G401 (cell line): Measurements from ENCODE around the gene CYP2R1. TPM values are rescaled to one million over a fixed set of nuclear protein-coding genes. Genes with fewer than 3 reads are reported as not detected.

Source experiments
- DNase-seq: peaks from one replicate; pipeline ENCODE4 v3.0.0-alpha.2; 2015; ENCODE audit warnings: low spot score
- in situ Hi-C: cut with HindIII; loops from 2 replicates; pipeline ENCODE4 v1.10.0; 2016; ENCODE audit warnings: low sequenced_read_pairs, mixed read lengths
- total RNA-seq: library from RNA; depleted of rRNA; stranded (reverse); fragments of >200 nt; shearing (Covaris generic); gene quantifications from 2 replicates; pipeline ENCODE4 v1.2.3, GENCODE V29; 2014; rRNA removed

The CYP2R1 gene
- total RNA-seq = 9.7 and 26.9 TPM in 2 replicates

- in situ Hi-C loops = no loop called here
- DNase-seq = peak; percentile 96
Observed at GRCh38 chr11:14892036-14892556, at the start of gene CYP2R1. Gene CYP2R1 (minus strand): TSS chr11:14892231. CDS start chr11:14892205, 26 bp downstream.

GRCh38 chr11:14938936-14939335 is 46.9 kb upstream of the CYP2R1 start:
- no peak for DNase-seq
- in situ Hi-C loops = no loop called here

- in situ Hi-C loops = no loop called here
- DNase-seq = no peak
Observed at GRCh38 chr11:14934641-14935351, 42.8 kb upstream of the CYP2R1 start.

GRCh38 chr11:14932447-14932846 is 40.4 kb upstream of the CYP2R1 start:
- no peak for DNase-seq
- in situ Hi-C loops = no loop called here

GRCh38 chr11:14930369-14930768 is 38.3 kb upstream of the CYP2R1 start:
- in situ Hi-C loops = no loop called here

DNA sequence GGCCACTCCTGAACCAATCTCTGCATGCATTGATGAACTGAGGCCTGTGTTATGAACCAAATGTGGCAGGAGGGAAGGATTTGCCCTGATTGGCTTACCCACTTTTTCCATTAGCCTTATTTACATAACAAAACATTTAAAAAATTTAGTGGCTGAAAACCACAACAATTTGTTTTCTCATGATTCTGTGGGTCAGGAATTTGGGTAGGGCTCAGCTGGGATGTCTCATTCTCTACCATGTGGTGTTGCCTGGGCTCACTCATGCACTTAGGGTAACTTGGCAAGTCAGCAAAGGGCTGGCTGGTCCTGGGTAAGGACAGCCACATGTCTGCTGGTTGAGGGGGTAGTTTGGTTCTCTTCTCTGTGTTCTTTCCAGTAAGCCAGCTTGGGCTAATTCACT is 35.1 kb upstream of the CYP2R1 start:
- in situ Hi-C loops = no loop called here
- DNase-seq = no peak

More at GRCh38 chr11:14930369-14930768, 38.3 kb upstream of the CYP2R1 start:
- no peak for DNase-seq

DNA sequence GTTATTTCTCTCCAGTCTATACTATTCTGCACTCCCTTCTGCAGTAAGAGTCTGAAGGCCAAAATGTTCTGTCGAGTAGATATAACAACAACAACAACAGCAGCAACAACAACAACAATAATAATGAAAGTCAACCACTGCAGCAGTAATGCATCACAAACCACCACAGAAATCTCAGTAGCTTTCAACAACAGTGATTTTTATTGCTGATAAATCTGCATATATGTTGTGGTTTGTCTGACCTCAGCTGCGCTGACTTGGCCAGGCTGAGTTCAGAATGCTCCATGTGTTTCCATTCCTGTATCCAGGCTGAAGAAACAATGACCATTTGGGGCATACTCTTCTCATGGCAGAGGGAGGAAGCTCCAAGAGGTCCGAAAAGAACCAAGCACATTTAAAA is 32.3 kb upstream of the CYP2R1 start:
- in situ Hi-C loops = no loop called here

DNA sequence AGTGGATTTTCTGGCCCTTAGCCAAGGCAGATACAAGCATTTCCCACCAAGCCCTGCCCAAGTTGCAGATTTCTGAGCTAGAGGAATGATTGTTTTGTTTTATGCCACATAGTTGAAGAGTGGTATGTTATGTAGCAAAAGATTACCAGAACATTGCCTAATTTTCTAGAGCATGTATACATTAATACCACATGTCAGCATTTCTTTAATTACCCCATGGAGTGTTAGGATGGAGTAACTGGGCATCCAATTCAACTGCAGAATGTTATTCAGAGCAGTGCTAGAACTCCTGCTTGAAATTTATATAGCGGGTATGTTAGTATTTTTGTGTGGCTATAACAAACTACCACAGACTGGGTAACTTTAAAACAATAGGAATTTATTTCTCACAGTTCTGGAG is 24.4 kb upstream of the CYP2R1 start:
- in situ Hi-C loops = no loop called here

More for the DNA sequence above, 32.3 kb upstream of the CYP2R1 start:
- DNase-seq = no peak

GRCh38 chr11:14914536-14914935 is 22.5 kb upstream of the CYP2R1 start:
- no peak for DNase-seq
- in situ Hi-C loops = no loop called here

More for the DNA sequence above, 24.4 kb upstream of the CYP2R1 start:
- no peak for DNase-seq

GRCh38 chr11:14908214-14908880 is 16.3 kb upstream of the CYP2R1 start:
- in situ Hi-C loops = no loop called here
- DNase-seq = peak; percentile 84

- in situ Hi-C loops = no loop called here
- DNase-seq = peak; percentile 61
Observed at GRCh38 chr11:14907411-14908213, 15.6 kb upstream of the CYP2R1 start.

GRCh38 chr11:14906993-14907392 is 15.0 kb upstream of the CYP2R1 start:
- in situ Hi-C loops = no loop called here
- DNase-seq = no peak

- DNase-seq = no peak
- in situ Hi-C loops = no loop called here
Observed at GRCh38 chr11:14906578-14906977, 14.5 kb upstream of the CYP2R1 start.

DNA sequence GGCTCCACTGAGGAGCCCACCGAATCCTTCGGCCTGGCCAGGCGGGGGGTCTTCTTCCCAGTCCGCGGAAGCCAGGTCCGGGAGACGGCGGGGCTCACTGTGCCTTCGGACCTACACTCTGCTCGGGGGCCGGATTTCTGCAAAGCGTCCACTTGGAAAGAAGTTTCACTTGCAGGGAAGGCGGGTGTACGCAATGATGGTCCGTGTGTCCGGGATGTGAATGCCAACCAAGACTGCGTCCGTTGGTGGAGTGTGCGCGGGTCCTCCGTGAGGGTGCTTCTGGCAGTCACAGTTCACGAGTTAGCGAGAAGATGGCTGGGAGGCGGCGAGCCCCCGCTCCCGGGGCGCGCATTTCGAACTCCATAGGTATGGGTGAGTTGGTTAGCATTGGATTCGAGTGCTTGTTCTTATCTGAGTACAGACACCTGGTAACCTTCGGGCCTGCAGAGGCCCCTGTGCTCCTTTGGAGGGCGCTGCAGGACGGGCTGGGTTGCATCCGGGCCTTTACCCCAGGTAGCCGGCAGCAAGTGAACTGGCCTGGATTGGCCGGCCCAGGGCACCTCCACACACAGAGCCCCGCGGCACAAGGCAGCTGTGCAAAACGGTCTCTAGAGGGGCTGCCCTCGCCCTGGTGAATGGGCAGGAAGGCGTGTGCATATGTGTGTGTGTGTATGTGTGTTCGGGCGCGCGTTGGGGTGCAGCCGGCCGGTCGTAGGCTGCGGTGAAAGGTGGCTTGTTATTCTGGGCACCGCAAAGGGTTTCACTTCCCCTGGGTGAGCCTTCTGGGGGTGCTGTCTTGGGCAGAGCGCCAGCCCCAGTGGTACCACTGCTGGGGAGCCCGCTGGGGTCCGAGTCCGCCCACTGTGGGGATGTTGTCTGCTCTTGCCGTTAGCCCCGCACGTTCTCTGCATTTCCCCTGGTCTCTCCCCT is 13.3 kb upstream of the CYP2R1 start:
- in situ Hi-C loops = no loop called here
- peak; percentile 59 for DNase-seq

- in situ Hi-C loops = no loop called here
- peak; percentile 73 for DNase-seq
Observed at GRCh38 chr11:14904745-14905103, 12.7 kb upstream of the CYP2R1 start.

DNA sequence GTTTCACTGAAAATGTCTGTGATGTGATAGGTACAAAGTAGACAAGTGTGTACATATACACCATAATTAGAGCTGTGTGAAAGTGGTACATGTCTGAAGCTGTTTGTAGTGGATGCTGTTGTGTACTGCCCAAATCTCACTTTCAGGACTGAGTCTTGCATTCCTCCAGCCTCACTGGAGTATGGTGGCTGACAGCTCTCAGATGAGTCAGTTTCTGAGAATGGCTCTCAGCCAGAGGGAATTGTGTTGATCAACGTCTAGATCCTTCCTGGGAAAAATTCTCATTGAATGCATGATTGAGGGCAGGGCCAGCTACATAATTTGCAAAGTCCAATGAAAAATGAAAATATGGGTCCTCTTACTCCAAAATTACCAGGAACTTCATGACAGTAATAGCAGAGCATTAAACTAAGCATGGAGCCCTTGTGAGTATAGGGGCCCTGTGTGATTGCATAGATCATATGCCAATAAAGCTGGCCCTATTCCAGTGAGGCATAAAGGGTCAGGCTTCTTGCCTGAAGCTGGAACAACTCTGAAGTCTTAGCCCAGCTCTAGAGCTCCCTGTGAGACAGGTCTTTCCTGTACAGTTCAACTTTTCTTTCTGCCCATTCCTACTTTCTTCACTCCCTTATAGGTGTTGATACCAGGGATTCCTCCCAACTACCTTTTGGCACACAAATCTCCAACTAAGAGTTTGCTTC is 10.8 kb upstream of the CYP2R1 start:
- in situ Hi-C loops = no loop called here
- DNase-seq = no peak

- in situ Hi-C loops = no loop called here
Observed at GRCh38 chr11:14898906-14899305, 6.9 kb upstream of the CYP2R1 start.

DNA sequence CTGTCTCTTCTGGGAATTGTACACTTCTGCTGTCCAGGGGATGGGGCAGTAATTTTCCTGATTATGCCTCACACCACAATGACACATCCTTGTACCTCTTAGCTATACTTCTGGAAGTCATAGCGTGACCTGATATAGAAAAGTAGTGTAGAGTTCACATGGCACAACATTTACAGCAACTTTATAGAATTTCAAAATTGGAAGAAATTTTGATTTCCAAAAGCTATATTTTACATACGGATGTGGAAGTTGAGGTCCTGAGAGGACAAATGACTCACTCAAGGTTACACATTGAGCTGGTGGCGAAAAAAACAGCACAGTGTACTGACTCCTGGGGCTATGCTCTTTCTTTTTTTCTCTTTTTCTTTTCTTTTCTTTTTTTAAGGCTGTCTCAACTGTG is 6.3 kb upstream of the CYP2R1 start:
- no peak for DNase-seq
- in situ Hi-C loops = no loop called here

More at GRCh38 chr11:14898906-14899305, 6.9 kb upstream of the CYP2R1 start:
- no peak for DNase-seq
